Measurements from ENCODE around the gene HEATR9. TPM values are rescaled to one million over a fixed set of nuclear protein-coding genes. Genes with fewer than 3 reads are reported as not detected.

The HEATR9 gene
- total RNA-seq, 3 donors from 2014 or later = not detected

DNA sequence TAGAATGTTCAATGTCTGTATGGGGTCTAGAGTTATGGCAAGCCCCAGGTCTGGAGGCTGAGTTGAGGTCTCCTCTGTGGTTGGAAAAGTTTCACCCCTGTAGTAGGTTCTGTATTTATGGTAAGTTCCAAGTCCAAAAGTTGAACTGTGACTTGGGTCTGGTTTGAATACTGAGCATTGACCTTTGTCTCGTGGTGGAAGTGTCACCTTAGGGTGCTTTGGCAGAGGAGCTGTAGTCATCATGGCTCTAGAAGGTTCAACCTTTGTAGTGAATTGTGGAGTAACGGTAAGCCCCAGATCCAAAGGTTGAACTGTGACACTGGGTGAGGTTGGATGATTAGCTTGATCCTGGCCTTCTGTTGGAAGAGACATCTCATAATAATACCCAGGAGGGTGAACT is 44.3 kb upstream of the HEATR9 start:
- Histone ChIP-seq H3K4me1 (ENCODE audit: low read depth) (no peaks in the 10 kb centered on the region), H3K4me3 (no peak overlapping the region), H3K36me3 (ENCODE audit: low read depth) (no peaks in the 10 kb centered on the region), H3K9me3 (no peaks in the 10 kb centered on the region)
- intact Hi-C loops (cut with DNase I, micrococcal nuclease) = no loop called here
- DNase-seq (no peak), ATAC-seq (no peak)
- TF ChIP-seq, protein P1, sequence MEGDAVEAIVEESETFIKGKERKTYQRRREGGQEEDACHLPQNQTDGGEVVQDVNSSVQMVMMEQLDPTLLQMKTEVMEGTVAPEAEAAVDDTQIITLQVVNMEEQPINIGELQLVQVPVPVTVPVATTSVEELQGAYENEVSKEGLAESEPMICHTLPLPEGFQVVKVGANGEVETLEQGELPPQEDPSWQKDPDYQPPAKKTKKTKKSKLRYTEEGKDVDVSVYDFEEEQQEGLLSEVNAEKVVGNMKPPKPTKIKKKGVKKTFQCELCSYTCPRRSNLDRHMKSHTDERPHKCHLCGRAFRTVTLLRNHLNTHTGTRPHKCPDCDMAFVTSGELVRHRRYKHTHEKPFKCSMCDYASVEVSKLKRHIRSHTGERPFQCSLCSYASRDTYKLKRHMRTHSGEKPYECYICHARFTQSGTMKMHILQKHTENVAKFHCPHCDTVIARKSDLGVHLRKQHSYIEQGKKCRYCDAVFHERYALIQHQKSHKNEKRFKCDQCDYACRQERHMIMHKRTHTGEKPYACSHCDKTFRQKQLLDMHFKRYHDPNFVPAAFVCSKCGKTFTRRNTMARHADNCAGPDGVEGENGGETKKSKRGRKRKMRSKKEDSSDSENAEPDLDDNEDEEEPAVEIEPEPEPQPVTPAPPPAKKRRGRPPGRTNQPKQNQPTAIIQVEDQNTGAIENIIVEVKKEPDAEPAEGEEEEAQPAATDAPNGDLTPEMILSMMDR (IDR thresholded peaks at IDR 0.05) = no peak

DNA sequence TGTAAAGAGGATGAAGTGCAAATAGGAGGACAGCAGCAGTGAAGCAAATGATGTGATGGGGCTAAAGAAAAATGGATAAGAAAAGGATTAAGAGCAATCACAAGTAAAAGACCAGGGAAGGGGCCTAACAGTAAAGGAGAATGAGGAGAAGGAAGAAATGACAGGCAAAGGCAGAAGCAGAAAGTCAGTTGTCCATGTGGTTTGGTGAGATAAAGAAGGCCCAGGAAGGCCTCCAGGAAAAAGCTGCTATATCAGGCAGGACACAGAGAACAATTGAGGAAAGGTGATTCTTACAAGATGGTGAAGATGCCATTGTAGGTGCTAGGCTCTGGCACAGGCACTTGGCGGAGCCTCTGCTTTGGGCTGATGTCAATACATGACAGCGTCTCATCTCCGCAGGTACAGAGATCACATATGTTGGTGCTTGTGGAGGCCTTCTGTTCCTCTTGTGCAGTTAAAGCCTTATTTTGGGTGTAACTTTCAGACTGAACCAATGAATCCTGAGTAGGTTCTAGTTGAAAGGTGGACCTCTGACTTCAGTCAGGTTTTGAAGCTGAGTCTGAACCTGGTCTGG is 43.7 kb upstream of the HEATR9 start:
- no peak for ATAC-seq
- intact Hi-C loops (cut with DNase I, micrococcal nuclease) = no loop called here
- no peak for DNase-seq
- Histone ChIP-seq H3K4me1 (ENCODE audit: low read depth) (no peaks in the 10 kb centered on the region), H3K36me3 (ENCODE audit: low read depth) (no peaks in the 10 kb centered on the region), H3K4me3 (no peak overlapping the region), H3K9me3 (no peaks in the 10 kb centered on the region)
- TF ChIP-seq, protein P1 (IDR thresholded peaks at IDR 0.05) = no peak

DNA sequence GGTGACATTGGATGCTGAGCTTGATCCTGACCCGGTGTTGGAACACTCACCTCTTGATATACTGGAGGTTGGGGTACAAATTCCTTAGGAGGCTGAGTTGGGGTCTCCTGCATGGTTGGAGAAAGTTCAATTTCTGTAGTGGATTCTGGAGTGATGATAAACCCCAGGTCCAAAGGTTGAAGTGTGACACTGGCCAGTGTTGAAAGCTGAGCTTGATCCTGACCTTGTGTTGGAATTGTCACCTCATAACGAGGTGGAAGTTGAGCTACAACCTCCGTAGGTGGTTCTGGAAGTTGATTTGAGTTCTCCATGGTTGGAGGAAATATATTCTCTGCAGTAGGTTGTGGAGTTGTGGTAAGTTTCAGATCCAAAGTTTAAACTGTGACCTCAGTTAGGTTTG is 40.7 kb upstream of the HEATR9 start:
- TF ChIP-seq, protein P1 (IDR thresholded peaks at IDR 0.05) = no peak
- intact Hi-C loops (cut with DNase I, micrococcal nuclease) = no loop called here
- ATAC-seq (no peak), DNase-seq (no peak)
- no peaks in the 10 kb centered on the region for H3K4me1 ChIP-seq (ENCODE audit: low read depth)
- no peak overlapping the region for H3K4me3 ChIP-seq
- no peaks in the 10 kb centered on the region for H3K9me3 ChIP-seq
- H3K36me3 ChIP-seq (ENCODE audit: low read depth) = no peaks in the 10 kb centered on the region

- TF ChIP-seq, protein P1 (IDR thresholded peaks at IDR 0.05) = no peak
- Histone ChIP-seq H3K36me3 (ENCODE audit: low read depth) (no peaks in the 10 kb centered on the region), H3K9me3 (no peaks in the 10 kb centered on the region), H3K4me1 (ENCODE audit: low read depth) (no peaks in the 10 kb centered on the region), H3K4me3 (no peak overlapping the region)
- intact Hi-C loops (cut with DNase I, micrococcal nuclease) = no loop called here
- no peak for ATAC-seq
- no peak for DNase-seq
These were observed 39.0 kb upstream of the HEATR9 start for GRCh38 chr17:35907691-35908090.

- ATAC-seq = no peak
- no peak for DNase-seq
- TF ChIP-seq, protein P1 (IDR thresholded peaks at IDR 0.05) = no peak
These were observed 38.4 kb upstream of the HEATR9 start for GRCh38 chr17:35906926-35907637.

More at GRCh38 chr17:35906926-35907637, 38.4 kb upstream of the HEATR9 start:
- Histone ChIP-seq H3K9me3 (no peaks in the 10 kb centered on the region), H3K4me3 (no peak overlapping the region), H3K36me3 (ENCODE audit: low read depth) (no peaks in the 10 kb centered on the region), H3K4me1 (ENCODE audit: low read depth) (no peaks in the 10 kb centered on the region)
- intact Hi-C loops (cut with DNase I, micrococcal nuclease) = no loop called here

All from mucosa of descending colon (tissue), 3 donors.